ENCODE measurements around the gene ILRUN. TPM values are rescaled to one million over a fixed set of nuclear protein-coding genes. Genes with fewer than 3 reads are reported as not detected.

The ILRUN gene
- total RNA-seq, 1 donor from 2014 or later, result 48.4 TPM

- Histone ChIP-seq H3K27ac (no peak overlapping the region), H3K9me3 (no peaks in the 10 kb centered on the region), H3K36me3 (no peaks in the 10 kb centered on the region), H3K4me1 (peaks cover 41% of the 10 kb centered on the region), H3K27me3 (no peaks in the 10 kb centered on the region), H3K4me3 (no peak overlapping the region)
- intact Hi-C loops (cut with DNase I), result no loop called here
- no peak for DNase-seq (ENCODE audit: extremely low spot score in 2 of 2)
- no peak for TF ChIP-seq POLR2A (IDR thresholded peaks at IDR 0.05)
Measured at GRCh38 chr6:34667481-34668238, 28.9 kb downstream of the ILRUN start.

- Histone ChIP-seq H3K4me1 (peaks cover 26% of the 10 kb centered on the region), H3K36me3 (no peaks in the 10 kb centered on the region), H3K27me3 (no peaks in the 10 kb centered on the region), H3K27ac (no peak overlapping the region), H3K4me3 (no peak overlapping the region), H3K9me3 (no peaks in the 10 kb centered on the region)
- no peak for DNase-seq (ENCODE audit: extremely low spot score in 2 of 2)
- intact Hi-C loops (cut with DNase I), result no loop called here
- no peak for TF ChIP-seq POLR2A (IDR thresholded peaks at IDR 0.05)
- TF ChIP-seq CTCF (IDR thresholded peaks at IDR 0.05), result no peak
- TF ChIP-seq POLR2AphosphoS5 (IDR thresholded peaks at IDR 0.05; ENCODE audit: insufficient read depth in 1 of 2, low read depth in 1 of 2), result no peak
Measured at GRCh38 chr6:34665019-34665418, 31.5 kb downstream of the ILRUN start.

- TF ChIP-seq CTCF (IDR thresholded peaks at IDR 0.05) (no peak), POLR2AphosphoS5 (IDR thresholded peaks at IDR 0.05; ENCODE audit: insufficient read depth in 1 of 2, low read depth in 1 of 2) (no peak), POLR2A (IDR thresholded peaks at IDR 0.05) (no peak)
- H3K36me3 ChIP-seq, result no peaks in the 10 kb centered on the region
- intact Hi-C loops (cut with DNase I), result no loop called here
- H3K9me3 ChIP-seq, result no peaks in the 10 kb centered on the region
- H3K27me3 ChIP-seq, result no peaks in the 10 kb centered on the region
- no peak for DNase-seq (ENCODE audit: extremely low spot score in 2 of 2)
- H3K4me3 ChIP-seq, result no peak overlapping the region
- peaks cover 26% of the 10 kb centered on the region for H3K4me1 ChIP-seq
- H3K27ac ChIP-seq, result no peak overlapping the region
Measured at GRCh38 chr6:34664256-34664971, 32.2 kb downstream of the ILRUN start.

- DNase-seq (ENCODE audit: extremely low spot score in 2 of 2), result no peak
- H3K27ac ChIP-seq, result no peak overlapping the region
Measured at GRCh38 chr6:34663831-34664255, 32.7 kb downstream of the ILRUN start.

GRCh38 chr6:34663371-34663770 lies 33.2 kb downstream of the ILRUN start:
- TF ChIP-seq POLR2AphosphoS5 (IDR thresholded peaks at IDR 0.05; ENCODE audit: insufficient read depth in 1 of 2, low read depth in 1 of 2) (no peak), POLR2A (IDR thresholded peaks at IDR 0.05) (no peak), CTCF (IDR thresholded peaks at IDR 0.05) (no peak)
- intact Hi-C loops (cut with DNase I), result no loop called here

More at GRCh38 chr6:34663831-34664255, 32.7 kb downstream of the ILRUN start:
- Histone ChIP-seq H3K9me3 (no peaks in the 10 kb centered on the region), H3K4me1 (peaks cover 29% of the 10 kb centered on the region), H3K4me3 (no peak overlapping the region), H3K36me3 (no peaks in the 10 kb centered on the region), H3K27me3 (no peaks in the 10 kb centered on the region)
- no peak for TF ChIP-seq CTCF (IDR thresholded peaks at IDR 0.05)
- TF ChIP-seq POLR2AphosphoS5 (IDR thresholded peaks at IDR 0.05; ENCODE audit: insufficient read depth in 1 of 2, low read depth in 1 of 2), result no peak
- TF ChIP-seq POLR2A (IDR thresholded peaks at IDR 0.05), result no peak
- intact Hi-C loops (cut with DNase I), result no loop called here

More at GRCh38 chr6:34663371-34663770, 33.2 kb downstream of the ILRUN start:
- Histone ChIP-seq H3K4me1 (peaks cover 34% of the 10 kb centered on the region), H3K27me3 (no peaks in the 10 kb centered on the region), H3K36me3 (no peaks in the 10 kb centered on the region), H3K27ac (no peak overlapping the region), H3K9me3 (no peaks in the 10 kb centered on the region), H3K4me3 (no peak overlapping the region)
- no peak for DNase-seq (ENCODE audit: extremely low spot score in 2 of 2)
